HL-60 (cell line): ENCODE measurements around the gene LRMDA.
A peak's percentile ranks its signal among the peaks of the same experiment; 100 is the strongest.

Experiments
- DNase-seq, 2 experiments: peaks; one replicate each; pipeline ENCODE4 v3.0.0-alpha.2; 2010 to 2020; ENCODE audit warnings: low read depth in 1 of 2, low spot score in 1 of 2
- H3K27ac ChIP-seq: fragments of 250-450 bp; sonication (Bioruptor Pico); replicated peaks from 2 replicates; pipeline ENCODE4 v1.5.1; 2020; ENCODE audit warnings: mild to moderate bottlenecking, moderate library complexity
- H3K27me3 ChIP-seq: fragments of 250-450 bp; sonication (Bioruptor Pico); 2 replicates; pipeline ENCODE4 v1.5.1; 2021; ENCODE audit warnings: mild to moderate bottlenecking, moderate library complexity; ENCODE audit not compliant: insufficient read depth, poor library complexity, severe bottlenecking
- H3K4me3 ChIP-seq: replicated peaks from 2 replicates; pipeline ENCODE4 v1.5.1; 2011; ENCODE audit warnings: mild to moderate bottlenecking, control low read depth, low read length; ENCODE audit not compliant: insufficient read depth
- GABPA ChIP-seq: IDR thresholded peaks from 2 replicates; pipeline ENCODE4 v1.6.1; 2012; ENCODE audit warnings: low read depth
- POLR2AphosphoS5 ChIP-seq: IDR thresholded peaks from 2 replicates; pipeline ENCODE4 v1.6.1; 2012; ENCODE audit warnings: low read depth
- REST ChIP-seq: IDR thresholded peaks from 2 replicates; pipeline ENCODE4 v1.6.1; 2012; ENCODE audit warnings: low read depth; ENCODE audit not compliant: insufficient replicate concordance
- SPI1 ChIP-seq: IDR thresholded peaks from 2 replicates; pipeline ENCODE4 v1.6.1; 2012; ENCODE audit warnings: low read depth, mild to moderate bottlenecking, borderline replicate concordance
- TF ChIP-seq, protein P1 (sequence below): IDR thresholded peaks from one replicate; pipeline ENCODE4 v1.5.1; 2011; ENCODE audit warnings: low read length, control low read depth, inconsistent platforms; ENCODE audit not compliant: insufficient read depth

The LRMDA gene

GRCh38 chr10:76049581-76050290, 618.3 kb downstream of the LRMDA start:
- Histone ChIP-seq H3K27ac (no peak overlapping the region), H3K4me3 (no peak overlapping the region), H3K27me3 (no peaks in the 10 kb centered on the region)
- peak; percentile 28; the same call in 1 of the 2 replicates for TF ChIP-seq SPI1
- no peak for TF ChIP-seq REST
- DNase-seq = peak in 1 of 2 experiments; percentile 4

DNA sequence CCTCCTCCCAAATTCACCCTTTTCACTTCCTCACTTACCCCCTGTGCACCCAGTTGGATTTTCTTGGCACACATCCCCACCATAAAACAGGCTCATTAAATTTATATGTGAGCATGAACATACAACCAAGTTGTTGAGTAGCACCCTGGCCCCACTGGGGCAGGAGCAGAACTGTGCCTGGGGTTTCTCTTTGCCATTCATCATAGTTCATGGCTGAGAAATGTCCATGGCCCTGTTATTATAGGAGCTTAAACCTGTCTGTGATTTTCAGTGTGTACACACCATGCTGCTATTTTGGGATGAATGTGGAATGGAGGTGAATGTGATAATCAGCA, 618.8 kb downstream of the LRMDA start:
- H3K4me3 ChIP-seq = no peak overlapping the region
- no peak overlapping the region for H3K27ac ChIP-seq
- no peak for TF ChIP-seq SPI1
- TF ChIP-seq REST = no peak
- no peak for TF ChIP-seq GABPA
- no peak for DNase-seq
- no peaks in the 10 kb centered on the region for H3K27me3 ChIP-seq

- Histone ChIP-seq H3K27ac (no peak overlapping the region), H3K27me3 (no peaks in the 10 kb centered on the region), H3K4me3 (no peak overlapping the region)
- TF ChIP-seq REST (no peak), SPI1 (no peak), GABPA (no peak), POLR2AphosphoS5 (no peak)
- TF ChIP-seq, protein P1, sequence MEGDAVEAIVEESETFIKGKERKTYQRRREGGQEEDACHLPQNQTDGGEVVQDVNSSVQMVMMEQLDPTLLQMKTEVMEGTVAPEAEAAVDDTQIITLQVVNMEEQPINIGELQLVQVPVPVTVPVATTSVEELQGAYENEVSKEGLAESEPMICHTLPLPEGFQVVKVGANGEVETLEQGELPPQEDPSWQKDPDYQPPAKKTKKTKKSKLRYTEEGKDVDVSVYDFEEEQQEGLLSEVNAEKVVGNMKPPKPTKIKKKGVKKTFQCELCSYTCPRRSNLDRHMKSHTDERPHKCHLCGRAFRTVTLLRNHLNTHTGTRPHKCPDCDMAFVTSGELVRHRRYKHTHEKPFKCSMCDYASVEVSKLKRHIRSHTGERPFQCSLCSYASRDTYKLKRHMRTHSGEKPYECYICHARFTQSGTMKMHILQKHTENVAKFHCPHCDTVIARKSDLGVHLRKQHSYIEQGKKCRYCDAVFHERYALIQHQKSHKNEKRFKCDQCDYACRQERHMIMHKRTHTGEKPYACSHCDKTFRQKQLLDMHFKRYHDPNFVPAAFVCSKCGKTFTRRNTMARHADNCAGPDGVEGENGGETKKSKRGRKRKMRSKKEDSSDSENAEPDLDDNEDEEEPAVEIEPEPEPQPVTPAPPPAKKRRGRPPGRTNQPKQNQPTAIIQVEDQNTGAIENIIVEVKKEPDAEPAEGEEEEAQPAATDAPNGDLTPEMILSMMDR = no peak
- DNase-seq = no peak
Observed at GRCh38 chr10:76051007-76051936, 619.8 kb downstream of the LRMDA start.
